Activated CD8-positive, alpha-beta memory T cell treated with anti-CD3 and anti-CD28 coated beads, Interleukin-2, amount 50 U/mL, for 48 hours (primary cell): Measurements from ENCODE around the gene RUNX1.

Experiments
- DNase-seq: peaks from one replicate; pipeline ENCODE4 v3.0.0-alpha.2; 2020

Gene RUNX1

GRCh38 chr21:34939673-34940331 lies 109.3 kb downstream of the RUNX1 start:
- DNase-seq, result no peak

- no peak for DNase-seq
Observed at GRCh38 chr21:34938089-34938764, 110.9 kb downstream of the RUNX1 start.

GRCh38 chr21:34936883-34937563 lies 112.1 kb downstream of the RUNX1 start:
- no peak for DNase-seq

- no peak for DNase-seq
Observed at GRCh38 chr21:34936371-34936789, 112.7 kb downstream of the RUNX1 start.

- DNase-seq, result no peak
Observed at GRCh38 chr21:34935898-34936297, 113.2 kb downstream of the RUNX1 start.

GRCh38 chr21:34935452-34935851 lies 113.7 kb downstream of the RUNX1 start:
- no peak for DNase-seq

GRCh38 chr21:34934350-34934749 lies 114.8 kb downstream of the RUNX1 start:
- no peak for DNase-seq

- peak; percentile 62 for DNase-seq
Observed at GRCh38 chr21:34933609-34934335, 115.3 kb downstream of the RUNX1 start.

GRCh38 chr21:34932233-34932632 lies 116.9 kb downstream of the RUNX1 start:
- no peak for DNase-seq

- no peak for DNase-seq
Observed at GRCh38 chr21:34930971-34931370, 118.1 kb downstream of the RUNX1 start.

GRCh38 chr21:34928637-34929036 lies 120.5 kb downstream of the RUNX1 start:
- no peak for DNase-seq

- no peak for DNase-seq
Observed at GRCh38 chr21:34927992-34928391, 121.1 kb downstream of the RUNX1 start.

GRCh38 chr21:34926803-34927467 lies 122.2 kb downstream of the RUNX1 start:
- no peak for DNase-seq

GRCh38 chr21:34925597-34925996 lies 123.5 kb downstream of the RUNX1 start:
- DNase-seq, result no peak

GRCh38 chr21:34924771-34925419 lies 124.2 kb downstream of the RUNX1 start:
- no peak for DNase-seq

- DNase-seq, result no peak
Observed at GRCh38 chr21:34924194-34924593, 124.9 kb downstream of the RUNX1 start.

- DNase-seq, result no peak
Observed at GRCh38 chr21:34923626-34924025, 125.5 kb downstream of the RUNX1 start.

- no peak for DNase-seq
Observed at GRCh38 chr21:34923202-34923601, 125.9 kb downstream of the RUNX1 start.

- DNase-seq, result no peak
Observed at GRCh38 chr21:34922479-34922878, 126.6 kb downstream of the RUNX1 start.

- DNase-seq, result no peak
Observed at GRCh38 chr21:34921151-34921550, 128.0 kb downstream of the RUNX1 start.

GRCh38 chr21:34919406-34919805 lies 129.7 kb downstream of the RUNX1 start:
- no peak for DNase-seq

- no peak for DNase-seq
Observed at GRCh38 chr21:34916446-34916845, 132.7 kb downstream of the RUNX1 start.
